COLO668 (cell line): Measurements from ENCODE around the gene ITM2B.
"Not testable (repeated sequence)": the region's sequence is repeated elsewhere in the genome, so short reads cannot be mapped to it uniquely, and the experiment has no call there.

ENCODE experiments used
- DNase-seq: peaks from one replicate; lab custom pipeline; 2025; ENCODE audit not compliant: unreplicated experiment; lab: John Stamatoyannopoulos, UW

ITM2B gene

GRCh38 chr13:48233046-48233888 is at the start of gene ITM2B:
Gene ITM2B (plus strand): TSS chr13:48233206. CDS start chr13:48233361, 155 bp downstream.
- DNase-seq: peak; percentile 93

GRCh38 chr13:48184260-48184659 is 48.7 kb upstream of the ITM2B start:
- DNase-seq: no peak

GRCh38 chr13:48185018-48185417 is 48.0 kb upstream of the ITM2B start:
- DNase-seq: no peak

GRCh38 chr13:48186722-48187121 is 46.3 kb upstream of the ITM2B start:
- no peak for DNase-seq

GRCh38 chr13:48188131-48188530 is 44.9 kb upstream of the ITM2B start:
- no peak for DNase-seq

GRCh38 chr13:48188601-48189000 is 44.4 kb upstream of the ITM2B start:
- no peak for DNase-seq

- DNase-seq: no peak
Observed at GRCh38 chr13:48189171-48189570, 43.8 kb upstream of the ITM2B start.

- no peak for DNase-seq
Observed at GRCh38 chr13:48192411-48192935, 40.5 kb upstream of the ITM2B start.

GRCh38 chr13:48194379-48194754 is 38.6 kb upstream of the ITM2B start:
- no peak for DNase-seq

GRCh38 chr13:48199404-48199946 is 33.5 kb upstream of the ITM2B start:
- DNase-seq: no peak

GRCh38 chr13:48201044-48201443 is 32.0 kb upstream of the ITM2B start:
- peak; percentile 66 for DNase-seq

GRCh38 chr13:48207207-48207606 is 25.8 kb upstream of the ITM2B start:
- not testable (repeated sequence) for DNase-seq

GRCh38 chr13:48210178-48210577 is 22.8 kb upstream of the ITM2B start:
- DNase-seq: no peak

- no peak for DNase-seq
Observed at GRCh38 chr13:48214519-48215121, 18.4 kb upstream of the ITM2B start.

- DNase-seq: not testable (repeated sequence)
Observed at GRCh38 chr13:48215511-48216203, 17.3 kb upstream of the ITM2B start.

GRCh38 chr13:48216204-48216711 is 16.7 kb upstream of the ITM2B start:
- no peak for DNase-seq

GRCh38 chr13:48220592-48220980 is 12.4 kb upstream of the ITM2B start:
- no peak for DNase-seq

- no peak for DNase-seq
Observed at GRCh38 chr13:48220981-48221685, 11.9 kb upstream of the ITM2B start.

- DNase-seq: no peak
Observed at GRCh38 chr13:48221686-48222187, 11.3 kb upstream of the ITM2B start.
